Skeletal muscle satellite cell (primary cell): ENCODE results near the gene HBB.

Experiments
- H3K27me3 ChIP-seq: 2 replicates; pipeline ENCODE4 v1.7.0; 2013; ENCODE audit warnings: low read length; ENCODE audit not compliant: control insufficient read depth, insufficient read depth
- H3K36me3 ChIP-seq: 2 replicates; pipeline ENCODE4 v1.7.0; 2013; ENCODE audit warnings: mild to moderate bottlenecking, control low read depth, low read length; ENCODE audit not compliant: insufficient read depth
- H3K4me1 ChIP-seq: 2 replicates; pipeline ENCODE4 v1.7.0; 2013; ENCODE audit warnings: low read length; ENCODE audit not compliant: control insufficient read depth, insufficient read depth
- H3K4me2 ChIP-seq: 2 replicates; pipeline ENCODE4 v1.7.0; 2013; ENCODE audit warnings: mild to moderate bottlenecking, low read length
- H3K4me3 ChIP-seq: 2 replicates; pipeline ENCODE4 v1.7.0; 2013; ENCODE audit warnings: low read length
- H3K9ac ChIP-seq: 2 replicates; pipeline ENCODE4 v1.7.0; 2013; ENCODE audit warnings: mild to moderate bottlenecking, low read depth, low read length, moderate library complexity
- H3K9me3 ChIP-seq: replicated peaks from 2 replicates; pipeline ENCODE4 v1.7.0; 2013; ENCODE audit warnings: mild to moderate bottlenecking, control low read depth, low read length

Gene HBB

DNA sequence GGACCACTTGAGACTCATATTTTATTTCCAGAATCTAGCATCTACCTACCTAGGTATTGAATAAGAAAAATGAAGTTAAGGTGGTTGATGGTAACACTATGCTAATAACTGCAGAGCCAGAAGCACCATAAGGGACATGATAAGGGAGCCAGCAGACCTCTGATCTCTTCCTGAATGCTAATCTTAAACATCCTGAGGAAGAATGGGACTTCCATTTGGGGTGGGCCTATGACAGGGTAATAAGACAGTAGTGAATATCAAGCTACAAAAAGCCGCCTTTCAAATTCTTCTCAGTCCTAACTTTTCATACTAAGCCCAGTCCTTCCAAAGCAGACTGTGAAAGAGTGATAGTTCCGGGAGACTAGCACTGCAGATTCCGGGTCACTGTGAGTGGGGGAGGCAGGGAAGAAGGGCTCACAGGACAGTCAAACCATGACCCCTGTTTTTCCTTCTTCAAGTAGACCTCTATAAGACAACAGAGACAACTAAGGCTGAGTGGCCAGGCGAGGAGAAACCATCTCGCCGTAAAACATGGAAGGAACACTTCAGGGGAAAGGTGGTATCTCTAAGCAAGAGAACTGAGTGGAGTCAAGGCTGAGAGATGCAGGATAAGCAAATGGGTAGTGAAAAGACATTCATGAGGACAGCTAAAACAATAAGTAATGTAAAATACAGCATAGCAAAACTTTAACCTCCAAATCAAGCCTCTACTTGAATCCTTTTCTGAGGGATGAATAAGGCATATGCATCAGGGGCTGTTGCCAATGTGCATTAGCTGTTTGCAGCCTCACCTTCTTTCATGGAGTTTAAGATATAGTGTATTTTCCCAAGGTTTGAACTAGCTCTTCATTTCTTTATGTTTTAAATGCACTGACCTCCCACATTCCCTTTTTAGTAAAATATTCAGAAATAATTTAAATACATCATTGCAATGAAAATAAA is 2.1 kb downstream of the HBB start:
- no peaks in the 10 kb centered on the region for H3K9me3 ChIP-seq
- no peak overlapping the region for H3K4me2 ChIP-seq
- no peaks in the 10 kb centered on the region for H3K4me1 ChIP-seq
- no peak overlapping the region for H3K4me3 ChIP-seq
- H3K9ac ChIP-seq = no peak overlapping the region
- H3K36me3 ChIP-seq = no peaks in the 10 kb centered on the region
- peaks cover 3% of the 10 kb centered on the region for H3K27me3 ChIP-seq

DNA sequence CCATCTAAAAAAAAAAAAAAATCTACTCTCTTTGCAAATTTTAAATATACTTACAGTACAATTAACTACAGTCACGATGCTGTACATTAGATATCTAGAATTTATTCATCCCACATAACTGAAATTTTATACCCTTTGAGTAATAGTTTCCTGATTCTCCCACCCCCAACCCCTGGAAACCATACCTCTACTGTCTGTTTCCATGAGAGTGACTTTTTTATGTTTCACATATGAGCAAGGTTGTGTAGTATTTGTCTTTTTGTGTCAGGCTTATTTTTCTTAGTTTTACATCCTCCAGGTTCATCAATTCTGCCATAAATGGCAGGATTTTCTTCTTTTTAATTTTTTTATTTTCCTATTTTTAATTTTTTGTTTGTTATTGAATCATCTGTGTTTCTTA is 3.2 kb downstream of the HBB start:
- H3K9me3 ChIP-seq = no peaks in the 10 kb centered on the region
- H3K9ac ChIP-seq = no peak overlapping the region
- peaks cover 3% of the 10 kb centered on the region for H3K27me3 ChIP-seq
- no peaks in the 10 kb centered on the region for H3K36me3 ChIP-seq
- H3K4me3 ChIP-seq = no peak overlapping the region
- H3K4me2 ChIP-seq = no peak overlapping the region
- H3K4me1 ChIP-seq = no peaks in the 10 kb centered on the region

DNA sequence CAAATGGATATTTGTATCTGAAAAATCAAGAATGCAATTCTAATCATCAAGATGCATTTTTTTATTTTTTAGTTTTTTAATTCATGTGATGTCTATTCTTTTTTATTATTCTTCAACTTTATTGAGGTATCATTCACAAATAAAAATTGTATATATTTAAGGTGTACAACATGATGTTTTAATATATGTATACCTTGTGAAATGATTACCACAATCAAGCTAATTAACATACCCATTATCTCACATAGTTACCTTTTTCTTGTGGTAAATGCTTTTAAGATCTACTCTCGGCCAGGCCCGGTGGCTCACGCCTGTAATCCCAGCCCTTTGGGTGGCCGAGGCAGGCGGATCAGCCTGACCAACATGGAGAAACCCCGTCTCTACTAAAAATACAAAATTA is 3.7 kb downstream of the HBB start:
- Histone ChIP-seq H3K9me3 (no peaks in the 10 kb centered on the region), H3K27me3 (peaks cover 2% of the 10 kb centered on the region), H3K4me3 (no peak overlapping the region), H3K36me3 (no peaks in the 10 kb centered on the region), H3K4me2 (no peak overlapping the region), H3K9ac (no peak overlapping the region), H3K4me1 (no peaks in the 10 kb centered on the region)

DNA sequence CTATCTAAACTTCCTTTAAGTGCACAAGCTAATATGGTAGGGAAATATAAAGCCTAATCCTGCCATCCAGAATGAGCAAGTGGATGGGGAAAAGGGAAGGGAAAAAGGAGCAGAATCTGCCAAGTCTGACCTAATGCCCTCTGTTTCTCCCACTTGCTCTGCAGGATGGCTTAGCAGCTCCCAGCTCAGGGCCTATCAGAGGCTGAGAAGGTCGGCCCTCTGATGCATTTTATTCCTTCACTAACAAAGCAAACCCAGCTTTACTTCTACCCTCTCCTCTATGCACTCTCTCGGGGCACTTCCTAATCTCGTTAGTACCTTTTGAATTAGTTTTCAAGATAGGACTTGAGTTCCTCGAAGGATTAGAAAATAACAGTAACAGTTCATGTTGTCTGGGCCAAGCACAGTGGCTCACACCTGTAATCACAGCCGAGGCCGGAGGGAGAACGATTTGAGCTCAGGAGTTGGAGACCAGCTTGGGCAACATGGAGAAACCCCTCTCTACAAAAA is 16.4 kb downstream of the HBB start:
- Histone ChIP-seq H3K4me2 (no peak overlapping the region), H3K4me1 (no peaks in the 10 kb centered on the region), H3K9me3 (no peaks in the 10 kb centered on the region), H3K9ac (no peak overlapping the region), H3K36me3 (no peaks in the 10 kb centered on the region), H3K4me3 (no peak overlapping the region), H3K27me3 (no peaks in the 10 kb centered on the region)

DNA sequence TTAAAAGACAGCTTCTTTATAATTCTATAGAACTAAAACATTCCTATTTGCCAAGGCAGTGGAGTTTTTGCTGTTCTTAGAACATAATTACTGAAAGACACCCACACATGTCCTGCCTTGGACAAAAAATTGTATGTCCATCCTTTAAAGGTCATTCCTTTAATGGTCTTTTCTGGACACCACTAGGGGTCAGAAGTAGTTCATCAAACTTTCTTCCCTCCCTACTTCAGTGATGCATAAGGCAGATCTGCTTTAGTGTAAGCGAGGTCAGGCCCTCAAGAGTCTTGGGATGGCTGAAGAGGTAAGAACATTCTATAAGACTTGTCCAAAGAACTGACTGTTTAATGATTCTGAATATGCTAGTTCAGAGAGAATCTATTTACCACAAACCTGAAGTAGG is 22.1 kb downstream of the HBB start:
- no peaks in the 10 kb centered on the region for H3K4me1 ChIP-seq
- H3K9me3 ChIP-seq = no peaks in the 10 kb centered on the region
- H3K4me3 ChIP-seq = no peak overlapping the region
- no peak overlapping the region for H3K4me2 ChIP-seq
- no peak overlapping the region for H3K9ac ChIP-seq
- H3K27me3 ChIP-seq = peaks cover 5% of the 10 kb centered on the region
- no peaks in the 10 kb centered on the region for H3K36me3 ChIP-seq

DNA sequence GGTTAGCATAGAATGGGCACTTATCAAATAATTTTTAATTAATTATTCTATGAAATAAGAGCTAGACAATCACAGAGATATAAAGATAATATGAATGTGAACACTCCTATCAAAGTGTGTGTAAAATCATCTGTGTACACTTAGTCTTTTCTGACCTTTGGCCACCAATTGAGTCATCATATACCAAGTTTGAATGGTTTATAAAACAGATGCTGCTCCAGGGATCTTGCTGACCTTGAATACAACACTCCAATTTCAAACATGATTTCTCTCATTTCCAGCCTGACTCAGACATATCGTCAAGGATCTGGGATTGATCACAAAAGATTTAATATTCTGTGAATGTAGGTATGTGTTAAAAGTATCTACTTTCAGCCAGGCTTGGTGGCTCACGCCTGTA is 23.5 kb downstream of the HBB start:
- H3K9me3 ChIP-seq = no peaks in the 10 kb centered on the region
- H3K4me2 ChIP-seq = no peak overlapping the region
- H3K4me3 ChIP-seq = no peak overlapping the region
- H3K9ac ChIP-seq = no peak overlapping the region
- H3K4me1 ChIP-seq = no peaks in the 10 kb centered on the region
- H3K36me3 ChIP-seq = no peaks in the 10 kb centered on the region
- peaks cover 5% of the 10 kb centered on the region for H3K27me3 ChIP-seq

DNA sequence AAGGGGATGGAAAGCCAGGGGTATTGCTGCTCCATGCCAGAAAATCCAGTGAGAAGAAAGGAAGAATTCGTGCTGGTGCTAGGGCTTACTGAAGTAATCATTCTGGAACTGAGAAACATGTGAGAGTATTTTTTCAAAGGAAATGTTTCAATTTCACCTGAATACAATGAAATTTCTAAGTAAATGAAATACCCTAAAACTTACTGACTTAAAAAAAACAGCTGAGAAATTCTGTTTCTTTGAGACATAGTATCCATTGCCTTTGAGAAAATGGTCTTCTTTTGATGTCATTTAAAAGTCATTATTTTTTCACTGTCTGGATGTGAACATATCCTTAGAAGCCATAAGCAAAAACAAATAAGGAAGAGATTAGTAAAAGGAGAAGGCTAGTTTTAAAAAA is 26.3 kb downstream of the HBB start, which contains the start of gene OR51V1:
OR51V1 (minus strand) TSS at position 101 of the 400 bp plus-strand sequence; CDS start at position 101, 0 bp downstream.
- no peaks in the 10 kb centered on the region for H3K9me3 ChIP-seq
- no peaks in the 10 kb centered on the region for H3K4me1 ChIP-seq
- H3K27me3 ChIP-seq = peaks cover 5% of the 10 kb centered on the region
- H3K9ac ChIP-seq = no peak within 1 kb of the TSS
- H3K4me2 ChIP-seq = no peak within 1 kb of the TSS
- no peak within 1 kb of the TSS for H3K4me3 ChIP-seq
- no peaks in the 10 kb centered on the region for H3K36me3 ChIP-seq

DNA sequence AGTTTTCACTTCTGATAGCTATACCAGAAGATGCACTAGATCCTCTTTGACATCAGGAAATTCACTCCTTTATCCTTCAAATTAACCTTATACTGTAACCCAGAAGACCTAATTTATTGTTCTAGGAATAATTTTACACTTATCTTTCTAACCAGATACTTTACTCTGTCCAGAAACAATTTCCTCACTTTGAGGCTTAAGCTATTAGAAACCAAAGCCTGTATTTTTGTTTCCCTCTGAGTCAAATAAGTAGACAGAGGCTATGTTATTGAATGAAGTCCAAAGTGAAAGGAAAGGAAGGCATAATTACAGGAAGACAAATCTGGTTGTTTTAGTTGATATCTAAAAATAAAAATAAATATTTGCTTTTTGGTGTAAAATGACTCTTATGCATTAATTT is 28.6 kb downstream of the HBB start:
- no peak overlapping the region for H3K9ac ChIP-seq
- H3K4me2 ChIP-seq = no peak overlapping the region
- no peaks in the 10 kb centered on the region for H3K4me1 ChIP-seq
- peaks cover 5% of the 10 kb centered on the region for H3K27me3 ChIP-seq
- H3K4me3 ChIP-seq = no peak overlapping the region
- H3K9me3 ChIP-seq = no peaks in the 10 kb centered on the region
- H3K36me3 ChIP-seq = no peaks in the 10 kb centered on the region

DNA sequence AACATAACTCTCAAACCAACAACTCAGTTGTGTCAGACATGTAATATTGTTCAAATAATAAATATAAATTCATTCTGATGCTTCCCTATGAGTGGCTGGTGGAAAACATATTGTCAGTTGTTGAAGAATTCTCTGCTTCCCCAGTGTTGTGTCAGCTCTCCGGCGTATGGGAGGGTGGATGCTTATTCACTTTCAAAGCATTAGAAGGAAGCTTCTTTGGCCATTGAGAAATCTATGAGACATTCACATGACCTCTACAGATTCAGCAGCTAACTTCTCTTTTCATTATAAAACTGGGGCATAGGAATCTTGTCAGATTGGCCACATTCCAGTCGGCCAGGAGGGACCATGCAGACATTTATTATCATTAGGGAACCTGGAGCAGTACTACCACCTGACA is 29.3 kb downstream of the HBB start:
- no peak overlapping the region for H3K9ac ChIP-seq
- peaks cover 5% of the 10 kb centered on the region for H3K27me3 ChIP-seq
- H3K36me3 ChIP-seq = no peaks in the 10 kb centered on the region
- H3K4me1 ChIP-seq = no peaks in the 10 kb centered on the region
- no peaks in the 10 kb centered on the region for H3K9me3 ChIP-seq
- no peak overlapping the region for H3K4me2 ChIP-seq
- H3K4me3 ChIP-seq = no peak overlapping the region

DNA sequence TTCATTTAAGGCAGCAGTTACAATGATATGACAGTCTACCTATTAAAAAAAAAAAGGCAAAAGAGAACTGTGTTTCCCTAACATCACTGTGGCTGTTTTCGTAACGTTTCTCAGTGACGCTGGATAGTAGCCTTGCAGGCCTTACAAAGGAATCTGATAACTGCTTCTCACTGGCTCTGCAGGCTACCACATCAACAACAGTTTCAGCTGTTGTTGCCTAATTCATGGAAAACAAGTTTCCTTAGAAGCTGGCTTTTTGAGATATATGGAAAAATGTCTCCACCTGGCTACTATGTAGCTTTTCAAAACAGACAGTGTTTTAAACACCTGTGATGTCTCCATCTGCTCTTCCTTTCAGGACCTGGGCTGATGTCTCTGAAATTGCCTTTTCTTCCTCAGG is 30.1 kb downstream of the HBB start:
- no peaks in the 10 kb centered on the region for H3K4me1 ChIP-seq
- H3K27me3 ChIP-seq = peaks cover 4% of the 10 kb centered on the region
- no peaks in the 10 kb centered on the region for H3K36me3 ChIP-seq
- no peak overlapping the region for H3K4me3 ChIP-seq
- H3K4me2 ChIP-seq = no peak overlapping the region
- H3K9ac ChIP-seq = no peak overlapping the region
- H3K9me3 ChIP-seq = no peaks in the 10 kb centered on the region

DNA sequence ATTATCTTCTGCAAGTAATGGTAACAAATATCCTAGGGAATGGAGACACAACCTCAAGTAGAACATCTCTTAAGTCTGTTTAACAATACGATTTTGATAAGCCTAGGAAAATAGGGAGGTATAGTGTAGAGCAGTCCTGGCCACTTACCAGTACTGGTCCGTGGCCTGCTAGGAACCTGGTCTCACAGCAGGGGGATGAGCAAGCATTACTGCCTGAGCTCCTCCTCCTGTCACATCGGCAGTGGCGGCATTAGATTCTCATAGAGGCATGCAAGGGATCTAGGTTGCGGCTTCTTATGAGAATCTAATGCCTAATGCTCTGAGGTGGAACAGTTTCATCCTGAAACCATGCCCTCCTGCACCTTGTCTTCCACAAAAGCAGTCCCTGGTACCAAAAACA is 30.8 kb downstream of the HBB start:
- Histone ChIP-seq H3K4me1 (no peaks in the 10 kb centered on the region), H3K36me3 (no peaks in the 10 kb centered on the region), H3K9me3 (no peaks in the 10 kb centered on the region), H3K27me3 (no peaks in the 10 kb centered on the region), H3K4me3 (no peak overlapping the region), H3K4me2 (no peak overlapping the region), H3K9ac (no peak overlapping the region)

DNA sequence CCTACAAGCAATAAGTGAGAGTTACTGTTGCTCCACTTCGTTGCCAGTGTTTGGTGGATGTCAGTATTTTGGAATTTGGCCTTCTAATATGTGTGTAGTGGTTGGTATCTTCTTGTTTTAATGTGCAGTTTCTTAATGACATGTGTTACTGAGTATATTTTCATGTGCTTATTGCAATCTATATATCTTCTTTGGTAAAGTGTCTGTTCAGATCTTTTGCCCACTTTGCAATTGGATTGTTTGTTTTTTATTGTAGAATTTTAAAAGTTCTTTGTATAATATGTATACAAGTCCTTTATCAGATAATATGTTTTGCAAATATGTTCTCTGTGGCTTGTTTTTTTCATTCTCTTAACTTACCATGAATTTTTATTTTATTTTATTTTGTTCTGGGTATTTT is 34.1 kb downstream of the HBB start:
- no peaks in the 10 kb centered on the region for H3K9me3 ChIP-seq
- no peak overlapping the region for H3K4me3 ChIP-seq
- H3K27me3 ChIP-seq = no peaks in the 10 kb centered on the region
- H3K36me3 ChIP-seq = no peaks in the 10 kb centered on the region
- H3K4me2 ChIP-seq = no peak overlapping the region
- no peaks in the 10 kb centered on the region for H3K4me1 ChIP-seq
- H3K9ac ChIP-seq = no peak overlapping the region
